Activated CD8-positive, alpha-beta T cell treated with anti-CD3 and anti-CD28 coated beads for 36 hours (primary cell): ENCODE results near the gene ANKMY1. TPM values are rescaled to one million over a fixed set of nuclear protein-coding genes. Genes with fewer than 3 reads are reported as not detected.

Experiments
- ATAC-seq: fragments of 200-7000 bp; cut with Tn5 transposase; one replicate; pipeline ENCODE4 v1.10.0; 2021; ENCODE audit warnings: mild to moderate bottlenecking, moderate library complexity
- CTCF ChIA-PET: fragments of 350-600 bp; sonication (Branson Sonifier 250); formaldehyde crosslinking; loops from one replicate; lab custom pipeline; 2021; ENCODE audit warnings: antibody characterized with exemption; lab: Charles Lee
- POLR2A ChIA-PET: fragments of 350-600 bp; sonication (Branson Sonifier 250); formaldehyde crosslinking; loops from one replicate; lab custom pipeline; 2021; ENCODE audit warnings: antibody characterized with exemption; lab: Charles Lee
- DNase-seq: peaks from one replicate; pipeline ENCODE4 v3.0.0-alpha.2; 2020
- H3K27ac Mint-ChIP-seq: one replicate; pipeline ENCODE4 v1.8.0; 2021; ENCODE audit warnings: mild to moderate bottlenecking, mixed read lengths
- H3K27me3 Mint-ChIP-seq: one replicate; pipeline ENCODE4 v1.8.0; 2021; ENCODE audit warnings: mixed read lengths
- H3K36me3 Mint-ChIP-seq: one replicate; pipeline ENCODE4 v1.8.0; 2021; ENCODE audit warnings: low read depth, mixed read lengths
- H3K4me1 Mint-ChIP-seq: one replicate; pipeline ENCODE4 v1.8.0; 2021; ENCODE audit warnings: low read depth, mixed read lengths
- H3K4me3 Mint-ChIP-seq: one replicate; pipeline ENCODE4 v1.8.0; 2021; ENCODE audit warnings: mild to moderate bottlenecking, moderate library complexity, mixed read lengths
- H3K9me3 Mint-ChIP-seq: one replicate; pipeline ENCODE4 v1.8.0; 2021; ENCODE audit warnings: mixed read lengths
- intact Hi-C: fragments of 100-400 bp; cut with micrococcal nuclease; formaldehyde crosslinking; loops from one replicate; pipeline ENCODE4 v1.10.0; 2022
- total RNA-seq, 2 experiments: library from RNA; stranded (reverse); gene quantifications; one replicate each; pipeline ENCODE4 v1.2.3, GENCODE V29; 2021
- TF ChIP-seq, protein P1 (sequence below): fragments of 200-600 bp; IDR thresholded peaks from one replicate; pipeline ENCODE4 v1.8.0; 2022; ENCODE audit warnings: antibody characterized with exemption, mild to moderate bottlenecking

ANKMY1 gene
- total RNA-seq, 2 experiments from 2014 or later = 14.5 to 18.6 TPM

DNA sequence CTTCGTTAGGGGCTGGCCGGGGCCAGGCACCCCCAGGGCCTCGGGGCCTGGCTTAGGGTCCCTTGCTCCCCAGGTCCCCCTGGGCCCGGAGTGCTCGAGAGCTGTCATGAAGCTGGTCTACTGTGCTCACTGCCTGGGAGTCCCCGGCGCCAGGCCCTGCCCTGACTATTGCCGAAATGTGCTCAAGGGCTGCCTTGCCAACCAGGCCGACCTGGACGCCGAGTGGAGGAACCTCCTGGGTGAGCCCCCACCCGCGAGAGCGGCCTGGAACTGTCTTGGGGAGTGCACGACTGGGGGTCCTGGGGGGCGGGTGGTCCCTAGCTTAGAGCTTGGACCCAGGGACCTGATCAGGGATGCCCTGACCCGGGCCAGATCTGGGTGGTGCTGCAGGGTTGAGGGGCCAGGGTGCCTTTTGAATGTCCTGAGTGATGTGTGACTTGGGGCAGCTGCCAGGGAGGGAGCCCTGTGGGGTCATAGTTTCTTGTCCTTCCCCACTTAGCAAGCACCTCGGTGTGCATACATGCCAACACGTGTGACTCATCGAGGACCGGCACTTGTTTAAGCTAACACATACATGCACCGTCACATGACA is 94.4 kb downstream of the ANKMY1 start:
- DNase-seq = no peak

DNA sequence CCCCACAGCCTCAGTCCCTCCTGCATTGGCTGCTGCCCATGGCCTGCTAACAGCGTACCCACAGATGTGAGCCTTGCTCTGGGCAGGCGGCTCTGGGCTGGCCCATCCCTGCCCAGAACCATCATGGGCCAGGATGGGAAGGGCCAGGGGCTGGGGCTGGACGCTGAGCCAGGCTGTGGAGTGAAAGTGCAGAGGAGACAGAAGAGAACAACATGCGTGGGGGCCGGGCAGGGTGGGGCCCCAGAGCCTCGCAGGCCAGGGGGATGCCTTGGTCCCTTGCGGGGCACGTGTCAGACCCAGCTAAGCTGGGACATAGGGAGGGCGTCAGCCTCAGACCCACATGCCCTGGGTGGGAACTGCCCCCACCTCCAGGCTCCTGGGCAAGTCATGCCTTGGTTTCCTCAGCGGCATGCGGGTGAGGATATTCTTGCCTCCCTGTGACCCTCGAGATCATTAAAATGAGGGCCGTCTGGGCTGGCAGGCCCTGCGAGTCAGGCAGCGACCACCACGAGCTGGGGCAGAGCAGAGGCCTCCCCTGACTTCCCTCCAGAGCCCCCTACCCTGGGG is 95.0 kb downstream of the ANKMY1 start:
- intact Hi-C loops = no loop called here
- no peaks in the 10 kb centered on the region for H3K27me3 Mint-ChIP-seq
- H3K4me3 Mint-ChIP-seq = no peak overlapping the region
- ATAC-seq (no peak), DNase-seq (no peak)
- no peaks in the 10 kb centered on the region for H3K4me1 Mint-ChIP-seq
- POLR2A ChIA-PET = no interaction called here
- no peaks in the 10 kb centered on the region for H3K9me3 Mint-ChIP-seq
- H3K36me3 Mint-ChIP-seq = no peaks in the 10 kb centered on the region
- TF ChIP-seq, protein P1, sequence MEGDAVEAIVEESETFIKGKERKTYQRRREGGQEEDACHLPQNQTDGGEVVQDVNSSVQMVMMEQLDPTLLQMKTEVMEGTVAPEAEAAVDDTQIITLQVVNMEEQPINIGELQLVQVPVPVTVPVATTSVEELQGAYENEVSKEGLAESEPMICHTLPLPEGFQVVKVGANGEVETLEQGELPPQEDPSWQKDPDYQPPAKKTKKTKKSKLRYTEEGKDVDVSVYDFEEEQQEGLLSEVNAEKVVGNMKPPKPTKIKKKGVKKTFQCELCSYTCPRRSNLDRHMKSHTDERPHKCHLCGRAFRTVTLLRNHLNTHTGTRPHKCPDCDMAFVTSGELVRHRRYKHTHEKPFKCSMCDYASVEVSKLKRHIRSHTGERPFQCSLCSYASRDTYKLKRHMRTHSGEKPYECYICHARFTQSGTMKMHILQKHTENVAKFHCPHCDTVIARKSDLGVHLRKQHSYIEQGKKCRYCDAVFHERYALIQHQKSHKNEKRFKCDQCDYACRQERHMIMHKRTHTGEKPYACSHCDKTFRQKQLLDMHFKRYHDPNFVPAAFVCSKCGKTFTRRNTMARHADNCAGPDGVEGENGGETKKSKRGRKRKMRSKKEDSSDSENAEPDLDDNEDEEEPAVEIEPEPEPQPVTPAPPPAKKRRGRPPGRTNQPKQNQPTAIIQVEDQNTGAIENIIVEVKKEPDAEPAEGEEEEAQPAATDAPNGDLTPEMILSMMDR = no peak
- CTCF ChIA-PET = no interaction called here
- H3K27ac Mint-ChIP-seq = no peak overlapping the region

More for the DNA sequence above, 94.4 kb downstream of the ANKMY1 start:
- no peak for ATAC-seq
- no peaks in the 10 kb centered on the region for H3K36me3 Mint-ChIP-seq
- POLR2A ChIA-PET = no interaction called here
- no peaks in the 10 kb centered on the region for H3K4me1 Mint-ChIP-seq
- intact Hi-C loops = no loop called here
- H3K9me3 Mint-ChIP-seq = no peaks in the 10 kb centered on the region
- CTCF ChIA-PET = no interaction called here
- no peak overlapping the region for H3K4me3 Mint-ChIP-seq
- TF ChIP-seq, protein P1 = no peak
- H3K27ac Mint-ChIP-seq = no peak overlapping the region
- H3K27me3 Mint-ChIP-seq = no peaks in the 10 kb centered on the region

DNA sequence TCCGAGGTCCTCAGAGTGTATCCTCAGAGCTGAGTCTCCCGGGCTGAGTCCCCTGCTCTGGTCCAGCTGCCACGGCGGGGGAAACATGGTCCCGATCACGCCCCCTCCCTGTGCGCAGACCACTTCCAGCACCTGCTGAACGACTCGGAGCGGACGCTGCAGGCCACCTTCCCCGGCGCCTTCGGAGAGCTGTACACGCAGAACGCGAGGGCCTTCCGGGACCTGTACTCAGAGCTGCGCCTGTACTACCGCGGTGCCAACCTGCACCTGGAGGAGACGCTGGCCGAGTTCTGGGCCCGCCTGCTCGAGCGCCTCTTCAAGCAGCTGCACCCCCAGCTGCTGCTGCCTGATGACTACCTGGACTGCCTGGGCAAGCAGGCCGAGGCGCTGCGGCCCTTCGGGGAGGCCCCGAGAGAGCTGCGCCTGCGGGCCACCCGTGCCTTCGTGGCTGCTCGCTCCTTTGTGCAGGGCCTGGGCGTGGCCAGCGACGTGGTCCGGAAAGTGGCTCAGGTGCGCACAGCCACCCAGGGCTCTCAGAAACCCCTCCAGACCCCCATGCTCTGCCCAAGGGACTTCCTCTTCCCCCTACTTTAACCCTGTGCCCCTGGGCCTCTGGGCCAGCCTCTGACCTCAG is 95.6 kb downstream of the ANKMY1 start:
- TF ChIP-seq, protein P1 = no peak
- Mint-ChIP-seq H3K27me3 (no peaks in the 10 kb centered on the region), H3K9me3 (no peaks in the 10 kb centered on the region), H3K4me1 (no peaks in the 10 kb centered on the region), H3K36me3 (no peaks in the 10 kb centered on the region), H3K27ac (no peak overlapping the region), H3K4me3 (no peak overlapping the region)
- intact Hi-C loops = no loop called here
- CTCF ChIA-PET = no interaction called here
- POLR2A ChIA-PET = no interaction called here
- DNase-seq = no peak
- ATAC-seq = no peak

DNA sequence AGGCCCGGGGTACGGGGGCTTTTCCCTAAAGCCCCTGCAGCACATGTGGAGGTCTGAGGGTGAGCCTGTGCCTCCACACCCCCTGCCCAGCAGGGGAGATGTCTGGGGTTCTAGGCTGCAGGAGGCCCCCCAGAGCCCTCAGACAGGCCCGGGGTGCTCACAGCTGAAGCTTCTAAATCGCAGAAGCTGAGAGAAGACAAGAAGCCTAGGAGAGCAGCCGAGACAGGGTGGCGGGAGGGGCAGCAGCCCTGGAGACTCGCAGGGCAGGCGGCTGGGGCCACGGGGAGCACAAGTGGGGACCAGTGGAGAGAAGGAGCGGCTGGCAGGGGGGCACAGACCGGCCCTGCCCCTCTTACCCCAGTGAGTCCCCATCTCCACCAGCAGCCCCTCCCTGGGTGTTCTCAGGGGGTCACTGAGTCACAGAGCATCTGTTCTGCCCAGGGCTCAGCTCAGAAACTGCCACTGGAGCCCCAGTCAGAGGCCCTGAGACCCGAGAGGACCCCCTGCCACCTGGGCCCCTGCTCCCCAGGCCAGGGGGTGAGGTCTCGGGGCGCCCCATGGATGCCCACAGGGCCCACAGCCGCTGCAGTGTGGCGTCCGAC is 96.2 kb downstream of the ANKMY1 start:
- ChIA-PET CTCF (no interaction called here), POLR2A (no interaction called here)
- no peak overlapping the region for H3K4me3 Mint-ChIP-seq
- H3K27ac Mint-ChIP-seq = no peak overlapping the region
- no peaks in the 10 kb centered on the region for H3K36me3 Mint-ChIP-seq
- DNase-seq = no peak
- H3K4me1 Mint-ChIP-seq = no peaks in the 10 kb centered on the region
- intact Hi-C loops = no loop called here
- no peaks in the 10 kb centered on the region for H3K9me3 Mint-ChIP-seq
- H3K27me3 Mint-ChIP-seq = peaks cover 1% of the 10 kb centered on the region
- ATAC-seq = no peak
- TF ChIP-seq, protein P1 = no peak
